GM19395 (cell line): ENCODE measurements around the gene TSPOAP1.

Source experiments
- ATAC-seq: cut with Tn5 transposase; IDR thresholded peaks from one replicate; pipeline ENCODE4 v1.9.1; 2021; ENCODE audit warnings: mild to moderate bottlenecking, moderate library complexity; ENCODE audit not compliant: unreplicated experiment

TSPOAP1 gene

DNA sequence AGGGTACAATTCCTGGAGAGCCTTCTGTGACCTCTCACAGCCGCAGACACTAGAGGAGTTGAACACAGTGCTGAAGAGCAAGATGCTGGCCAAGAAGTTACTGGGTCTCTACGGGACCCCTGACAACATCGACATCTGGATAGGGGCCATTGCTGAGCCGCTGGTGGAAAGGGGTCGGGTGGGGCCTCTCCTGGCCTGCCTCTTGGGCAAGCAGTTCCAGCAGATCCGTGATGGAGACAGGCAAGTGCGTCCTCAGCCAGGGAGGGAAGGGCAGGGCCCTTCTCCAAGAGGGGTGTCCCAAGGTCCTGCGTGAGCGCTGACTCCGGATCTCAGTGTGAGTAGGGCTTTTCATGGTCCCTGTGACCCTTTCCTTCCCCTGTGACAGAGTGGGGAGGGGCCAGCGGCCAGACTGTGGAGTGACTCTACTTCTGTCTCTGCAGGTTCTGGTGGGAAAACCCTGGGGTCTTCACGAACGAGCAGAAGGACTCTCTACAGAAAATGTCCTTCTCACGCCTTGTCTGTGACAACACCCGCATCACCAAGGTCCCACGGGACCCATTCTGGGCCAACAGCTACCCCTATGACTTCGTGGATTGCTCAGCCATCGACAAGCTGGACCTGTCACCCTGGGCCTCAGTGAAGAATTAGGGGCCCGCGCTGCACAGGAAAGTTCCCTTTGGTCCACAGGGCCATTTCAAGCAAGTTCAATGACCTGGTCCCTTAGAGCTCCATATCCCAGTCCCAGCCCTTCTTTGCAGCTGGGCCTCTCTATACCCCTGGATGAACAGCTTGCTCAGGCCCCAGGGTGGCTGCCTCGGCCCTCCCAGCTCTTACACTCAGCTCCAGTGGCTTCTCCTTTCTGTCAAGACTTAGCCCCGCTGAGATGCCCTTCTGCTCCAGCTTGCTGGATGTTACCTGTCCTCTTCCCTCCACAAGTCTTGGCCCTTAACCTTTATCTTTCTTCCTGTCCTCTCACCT is 61.0 kb downstream of the TSPOAP1 start:
- ATAC-seq, result no peak

- ATAC-seq, result no peak
These were observed 62.4 kb downstream of the TSPOAP1 start for GRCh38 chr17:58265902-58266875.

DNA sequence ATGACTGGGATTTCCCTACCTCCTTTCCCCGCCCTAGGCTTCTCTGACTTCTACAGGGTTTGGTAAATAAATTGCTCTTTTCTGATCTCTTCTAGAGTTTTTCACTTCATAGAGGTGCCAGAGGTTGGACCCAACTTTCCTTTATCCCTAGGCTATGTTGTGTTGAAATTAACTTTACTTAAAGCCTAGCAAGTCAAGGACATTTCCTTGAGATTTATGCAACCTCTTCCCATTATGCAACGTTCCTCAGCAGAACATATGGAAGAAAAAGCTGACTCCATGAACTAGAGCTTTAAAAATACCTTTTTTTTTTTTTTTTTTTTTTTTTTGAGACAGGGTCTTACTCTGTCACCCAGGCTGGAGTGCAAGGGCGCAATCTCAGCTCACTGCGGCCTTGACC is 63.3 kb downstream of the TSPOAP1 start:
- no peak for ATAC-seq

GRCh38 chr17:58264407-58265103 is 64.0 kb downstream of the TSPOAP1 start:
- no peak for ATAC-seq

GRCh38 chr17:58263773-58264172 is 64.8 kb downstream of the TSPOAP1 start:
- no peak for ATAC-seq

DNA sequence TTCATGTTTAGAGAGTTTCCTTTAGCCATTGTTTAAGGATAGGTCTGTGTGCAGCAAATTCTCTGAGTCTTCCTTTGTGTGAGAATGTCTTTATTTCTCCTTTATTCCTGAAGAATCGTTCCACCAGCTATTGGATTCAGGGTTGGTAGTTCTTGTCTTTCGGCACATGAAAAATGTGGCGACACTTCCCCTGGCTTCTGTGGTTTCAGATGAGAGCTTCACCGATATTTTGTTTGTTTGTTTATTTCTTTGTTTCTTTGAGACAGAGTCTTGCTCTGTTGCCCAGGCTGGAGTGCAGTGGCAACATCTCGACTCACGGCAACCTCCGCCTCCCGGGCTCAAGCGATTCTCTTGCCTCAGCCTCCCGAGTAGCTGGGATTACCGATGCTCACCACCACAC is 66.4 kb downstream of the TSPOAP1 start:
- no peak for ATAC-seq

DNA sequence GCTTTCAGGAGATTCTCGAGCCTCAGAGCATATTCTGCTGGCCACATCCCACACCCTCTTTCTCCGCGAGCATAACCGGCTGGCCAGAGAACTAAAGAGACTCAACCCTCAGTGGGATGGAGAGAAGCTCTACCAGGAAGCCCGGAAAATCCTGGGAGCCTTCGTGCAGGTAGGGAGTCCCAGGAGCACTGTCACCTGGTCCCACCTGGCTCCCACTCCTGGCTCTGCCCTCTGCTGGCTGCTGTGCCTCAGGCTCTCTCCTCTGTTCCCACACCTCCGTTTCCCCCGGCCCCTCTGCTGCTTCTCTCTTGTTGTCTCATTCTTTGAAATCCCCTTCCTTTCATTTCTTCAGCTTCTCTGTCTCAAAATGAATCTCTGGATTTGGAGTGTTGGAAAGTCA is 73.8 kb downstream of the TSPOAP1 start:
- ATAC-seq, result no peak

DNA sequence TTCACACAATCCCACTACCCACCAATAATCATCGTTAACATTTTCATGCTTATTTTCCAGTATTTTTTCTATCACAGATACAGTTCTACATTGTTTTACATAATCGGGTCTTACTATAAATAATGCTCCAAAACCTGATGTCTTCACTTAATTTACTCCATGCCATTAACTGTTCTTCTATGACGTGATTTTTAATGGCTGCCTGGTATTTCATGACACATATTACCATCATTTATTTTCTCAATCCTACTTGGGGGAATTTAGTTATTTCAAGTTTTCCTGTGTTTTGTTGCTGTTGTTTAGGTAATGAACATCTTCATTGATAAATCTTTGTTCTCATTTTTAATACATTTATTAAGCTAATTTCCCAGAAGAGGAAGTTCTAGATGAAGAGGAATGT is 75.5 kb downstream of the TSPOAP1 start:
- no peak for ATAC-seq

- ATAC-seq, result no peak
These were observed 76.5 kb downstream of the TSPOAP1 start for GRCh38 chr17:58252141-58252540.
